PC-3 (cell line): ENCODE data around the gene ZNF23. TPM values are rescaled to one million over a fixed set of nuclear protein-coding genes. Genes with fewer than 3 reads are reported as not detected.

Experiments used
- ATAC-seq: fragments of 200-7000 bp; cut with Tn5 transposase; 2 replicates; pipeline ENCODE4 v1.9.1; 2020; ENCODE audit warnings: mild to moderate bottlenecking, moderate library complexity
- BruUV-seq: library from RNA; stranded (reverse); fragments of 400-500 nt; replicated peaks from 2 replicates; lab custom pipeline; 2021; lab: Mats Ljungman, UMichigan
- CTCF ChIA-PET: fragments of 300-600 bp; sonication (Branson Sonifier 250); formaldehyde crosslinking; loops from one replicate; lab custom pipeline; 2022; ENCODE audit warnings: antibody characterized with exemption; lab: Charles Lee
- POLR2A ChIA-PET: fragments of 300-600 bp; sonication (Branson Sonifier 250); formaldehyde crosslinking; loops from one replicate; lab custom pipeline; 2022; ENCODE audit warnings: antibody characterized with exemption; ENCODE audit not compliant: unreplicated experiment; lab: Charles Lee
- DNase-seq: peaks from one replicate; pipeline ENCODE4 v3.0.0-alpha.2; 2015
- H2AFZ ChIP-seq: fragments of 300-600 bp; sonication (generic); 2 replicates; pipeline ENCODE4 v1.6.0; 2016; ENCODE audit warnings: antibody characterized with exemption, low read length
- H3F3A ChIP-seq: fragments of 300-600 bp; sonication (generic); one replicate; pipeline ENCODE4 v1.6.0; 2017; ENCODE audit warnings: antibody characterized with exemption, low read length, control low read depth, mild to moderate bottlenecking; ENCODE audit not compliant: unreplicated experiment
- H3K27ac ChIP-seq: fragments of 300-600 bp; sonication (generic); 2 replicates; pipeline ENCODE4 v1.5.1; 2016; ENCODE audit warnings: mild to moderate bottlenecking, low read length
- H3K27me3 ChIP-seq: fragments of 300-600 bp; sonication (generic); 2 replicates; pipeline ENCODE4 v1.6.1; 2016; ENCODE audit warnings: low read length, mixed read lengths
- H3K36me3 ChIP-seq: fragments of 300-600 bp; sonication (generic); 2 replicates; pipeline ENCODE4 v1.6.1; 2016; ENCODE audit warnings: low read depth, mixed run types, low read length, mixed read lengths
- H3K4me1 ChIP-seq: fragments of 300-600 bp; sonication (generic); 2 replicates; pipeline ENCODE4 v1.5.1; 2016; ENCODE audit warnings: low read length; ENCODE audit not compliant: insufficient read depth
- H3K4me2 ChIP-seq: fragments of 300-600 bp; sonication (generic); 2 replicates; pipeline ENCODE4 v1.6.0; 2016; ENCODE audit warnings: low read length
- H3K4me3 ChIP-seq: fragments of 300-600 bp; sonication (generic); 2 replicates; pipeline ENCODE4 v1.5.1; 2016; ENCODE audit warnings: mild to moderate bottlenecking, low read length, mixed read lengths
- H3K79me2 ChIP-seq: fragments of 300-600 bp; sonication (generic); 2 replicates; pipeline ENCODE4 v1.6.1; 2017; ENCODE audit warnings: low read length, mixed read lengths
- H3K9ac ChIP-seq: fragments of 300-600 bp; sonication (generic); 2 replicates; pipeline ENCODE4 v1.6.0; 2016; ENCODE audit warnings: mild to moderate bottlenecking, low read length
- H3K9me2 ChIP-seq: fragments of 300-600 bp; sonication (generic); replicated peaks from 2 replicates; pipeline ENCODE4 v1.6.1; 2016; ENCODE audit warnings: mixed run types, low read length, mixed read lengths
- H3K9me3 ChIP-seq: fragments of 300-600 bp; sonication (generic); 2 replicates; pipeline ENCODE4 v1.6.1; 2016; ENCODE audit warnings: low read length, mixed read lengths
- H4K20me1 ChIP-seq: fragments of 300-600 bp; sonication (generic); 2 replicates; pipeline ENCODE4 v1.6.1; 2016; ENCODE audit warnings: low read length, mixed read lengths
- CTCF ChIP-seq: fragments of 300-600 bp; sonication (generic); conservative IDR thresholded peaks from 2 replicates; pipeline ENCODE4 v1.5.1; 2017; ENCODE audit warnings: antibody characterized with exemption, low read depth, mild to moderate bottlenecking, low read length
- EZH2 ChIP-seq: fragments of 300-600 bp; sonication (generic); IDR thresholded peaks from one replicate; pipeline ENCODE4 v1.6.1; 2017; ENCODE audit warnings: antibody characterized with exemption, mild to moderate bottlenecking, low read length; ENCODE audit not compliant: unreplicated experiment
- EZH2phosphoT487 ChIP-seq: fragments of 300-600 bp; sonication (generic); IDR thresholded peaks from 2 replicates; pipeline ENCODE4 v1.6.1; 2018; ENCODE audit warnings: mild to moderate bottlenecking, antibody characterized with exemption, low read length, borderline replicate concordance
- intact Hi-C: fragments of 100-400 bp; cut with micrococcal nuclease; formaldehyde crosslinking; loops from 2 replicates; pipeline ENCODE4 v1.9.0; 2023
- total RNA-seq: library from RNA; depleted of rRNA; stranded (reverse); fragments of >200 nt; gene quantifications from 2 replicates; pipeline ENCODE4 v1.2.3, GENCODE V29; 2014

ZNF23 gene
- total RNA-seq, 1 experiment from 2014 or later = 7.5 TPM

GRCh38 chr16:71409011-71409775 is 52.9 kb downstream of the ZNF23 start:
- no peak overlapping the region for H2AFZ ChIP-seq
- no TSS peak for BruUV-seq
- intact Hi-C loops = no loop called here
- no peaks in the 10 kb centered on the region; the same call in 1 of the 2 replicates for H3K36me3 ChIP-seq
- no peaks in the 10 kb centered on the region for H4K20me1 ChIP-seq
- H3K27me3 ChIP-seq = peaks cover 20% of the 10 kb centered on the region
- H3K9me3 ChIP-seq = no peaks in the 10 kb centered on the region
- ATAC-seq (no peak), DNase-seq (no peak)
- no peaks in the 10 kb centered on the region for H3K4me1 ChIP-seq
- no peaks in the 10 kb centered on the region for H3K79me2 ChIP-seq
- no peaks in the 10 kb centered on the region for H3K9me2 ChIP-seq
- ChIA-PET POLR2A (no interaction called here), CTCF (no interaction called here)
- no peak overlapping the region for H3K4me3 ChIP-seq
- H3K27ac ChIP-seq = no peak overlapping the region
- no peak overlapping the region for H3K4me2 ChIP-seq
- no peak overlapping the region for H3K9ac ChIP-seq
- no peaks in the 10 kb centered on the region for H3F3A ChIP-seq
- TF ChIP-seq EZH2 (no peak), CTCF (no peak), EZH2phosphoT487 (no peak)

GRCh38 chr16:71408536-71408935 is 53.5 kb downstream of the ZNF23 start:
- CTCF ChIA-PET = no interaction called here

More at GRCh38 chr16:71408536-71408935, 53.5 kb downstream of the ZNF23 start:
- Histone ChIP-seq H3K27ac (no peak overlapping the region), H3K4me3 (no peak overlapping the region), H2AFZ (no peak overlapping the region), H3K9me2 (no peaks in the 10 kb centered on the region), H3K4me1 (no peaks in the 10 kb centered on the region), H3K36me3 (no peaks in the 10 kb centered on the region; the same call in 1 of the 2 replicates), H3K9me3 (no peaks in the 10 kb centered on the region), H3K9ac (no peak overlapping the region), H3K27me3 (peaks cover 20% of the 10 kb centered on the region), H3K79me2 (no peaks in the 10 kb centered on the region), H3K4me2 (no peak overlapping the region), H4K20me1 (no peaks in the 10 kb centered on the region), H3F3A (no peaks in the 10 kb centered on the region)
- no peak for ATAC-seq
- no peak for DNase-seq
- TF ChIP-seq EZH2 (no peak), EZH2phosphoT487 (no peak), CTCF (no peak)
- intact Hi-C loops = no loop called here
- BruUV-seq = no TSS peak
- POLR2A ChIA-PET = no interaction called here
